Osteocyte (in vitro differentiated cells): ENCODE data around the gene ELAC1. TPM values are rescaled to one million over a fixed set of nuclear protein-coding genes. Genes with fewer than 3 reads are reported as not detected.

ENCODE experiments used
- DNase-seq: peaks from one replicate; pipeline ENCODE4 v3.0.0; 2021; ENCODE audit warnings: mixed read lengths; ENCODE audit not compliant: unreplicated experiment; ENCODE audit errors: extremely low spot score
- H3K27ac Mint-ChIP-seq: one replicate; pipeline ENCODE4 v1.8.0; 2021; ENCODE audit warnings: mild to moderate bottlenecking, mixed read lengths; ENCODE audit not compliant: unreplicated experiment
- H3K27me3 Mint-ChIP-seq: one replicate; pipeline ENCODE4 v1.8.0; 2021; ENCODE audit warnings: mixed read lengths; ENCODE audit not compliant: unreplicated experiment
- H3K36me3 Mint-ChIP-seq: one replicate; pipeline ENCODE4 v1.8.0; 2021; ENCODE audit warnings: mixed read lengths; ENCODE audit not compliant: unreplicated experiment
- H3K4me1 Mint-ChIP-seq: one replicate; pipeline ENCODE4 v1.8.0; 2021; ENCODE audit warnings: mixed read lengths; ENCODE audit not compliant: unreplicated experiment
- H3K4me3 Mint-ChIP-seq: one replicate; pipeline ENCODE4 v1.8.0; 2021; ENCODE audit warnings: mild to moderate bottlenecking, moderate library complexity, mixed read lengths; ENCODE audit not compliant: unreplicated experiment
- H3K9me3 Mint-ChIP-seq: one replicate; pipeline ENCODE4 v1.8.0; 2021; ENCODE audit warnings: mixed read lengths; ENCODE audit not compliant: unreplicated experiment
- long read RNA-seq: library from polyadenylated mRNA; unstranded; transcript quantifications from one replicate; pipeline ENCODE4 v2.0.0, GENCODE V29; 2021
- total RNA-seq: library from RNA; stranded (reverse); gene quantifications from 2 replicates; pipeline ENCODE4 v1.2.1, GENCODE V29; 2021
- TF ChIP-seq, protein P1 (sequence below): fragments of 200-600 bp; sonication (generic); IDR thresholded peaks from 2 replicates; pipeline ENCODE4 v1.5.0; 2021; ENCODE audit warnings: antibody characterized with exemption, mild to moderate bottlenecking, moderate library complexity

ELAC1 gene
- 8.8 and 10.7 TPM in 2 replicates for total RNA-seq
- long read RNA-seq, transcript ELAC1-201 (4 exons, 2,235 nt) = major isoform, 60 of 72 reads
- long read RNA-seq, transcript ELAC1-203 (4 exons, 694 nt) = minor isoform, 8 of 72 reads
- long read RNA-seq, partial matches to known transcripts = 0 of 72 reads
- long read RNA-seq, other reads (novel, unspliced or antisense) = 2 of 72 reads

DNA sequence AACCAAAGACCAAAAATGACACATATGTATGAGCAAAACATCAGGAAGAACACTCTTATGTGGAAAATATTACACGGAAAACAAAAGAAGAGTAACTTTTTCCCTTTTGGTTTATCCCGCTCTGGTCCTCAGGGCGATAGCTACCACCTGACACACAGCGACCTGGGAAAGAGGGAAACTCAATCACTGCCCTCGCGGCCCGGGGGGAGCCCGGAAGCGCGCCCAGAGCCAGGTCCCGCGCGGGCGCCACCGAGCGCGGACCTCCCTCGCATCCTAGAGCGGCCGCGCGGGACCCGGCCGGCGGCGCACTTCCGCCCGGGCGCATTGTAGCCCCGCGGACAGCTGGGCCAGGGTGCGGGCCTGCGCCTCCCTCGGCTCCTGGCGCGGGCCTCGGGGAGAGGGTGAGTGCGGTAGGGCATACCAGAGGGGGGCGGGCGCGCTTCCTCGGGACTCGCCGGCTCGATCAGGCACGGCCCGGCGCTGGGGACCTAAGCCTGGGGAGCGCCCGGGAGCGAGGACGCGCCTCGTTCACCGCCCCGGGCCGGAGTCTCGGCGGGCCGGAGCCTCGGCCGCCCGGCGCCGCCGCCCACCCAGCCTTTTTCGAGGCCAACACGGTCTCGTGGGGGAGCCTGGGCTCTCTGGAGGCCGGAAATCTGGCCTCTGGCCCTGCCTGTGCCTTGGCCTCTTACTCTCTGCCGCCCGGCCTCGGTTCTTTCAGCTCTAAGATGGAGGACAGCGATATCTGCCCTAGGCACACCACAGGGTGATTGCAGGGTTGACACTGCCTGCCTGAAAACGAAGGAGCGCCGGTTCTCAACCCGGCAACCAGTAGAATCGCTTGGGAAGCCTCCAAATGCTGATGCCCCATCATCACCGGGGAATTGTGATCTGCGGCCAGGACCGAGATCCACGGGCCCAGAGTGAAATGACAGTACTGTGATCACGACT is at the start of gene ELAC1:
Gene ELAC1 (plus strand): TSS at position 327 of the 948 bp plus-strand sequence. CDS start 6,365 bp downstream, outside the sequence.
- TF ChIP-seq, protein P1, sequence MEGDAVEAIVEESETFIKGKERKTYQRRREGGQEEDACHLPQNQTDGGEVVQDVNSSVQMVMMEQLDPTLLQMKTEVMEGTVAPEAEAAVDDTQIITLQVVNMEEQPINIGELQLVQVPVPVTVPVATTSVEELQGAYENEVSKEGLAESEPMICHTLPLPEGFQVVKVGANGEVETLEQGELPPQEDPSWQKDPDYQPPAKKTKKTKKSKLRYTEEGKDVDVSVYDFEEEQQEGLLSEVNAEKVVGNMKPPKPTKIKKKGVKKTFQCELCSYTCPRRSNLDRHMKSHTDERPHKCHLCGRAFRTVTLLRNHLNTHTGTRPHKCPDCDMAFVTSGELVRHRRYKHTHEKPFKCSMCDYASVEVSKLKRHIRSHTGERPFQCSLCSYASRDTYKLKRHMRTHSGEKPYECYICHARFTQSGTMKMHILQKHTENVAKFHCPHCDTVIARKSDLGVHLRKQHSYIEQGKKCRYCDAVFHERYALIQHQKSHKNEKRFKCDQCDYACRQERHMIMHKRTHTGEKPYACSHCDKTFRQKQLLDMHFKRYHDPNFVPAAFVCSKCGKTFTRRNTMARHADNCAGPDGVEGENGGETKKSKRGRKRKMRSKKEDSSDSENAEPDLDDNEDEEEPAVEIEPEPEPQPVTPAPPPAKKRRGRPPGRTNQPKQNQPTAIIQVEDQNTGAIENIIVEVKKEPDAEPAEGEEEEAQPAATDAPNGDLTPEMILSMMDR = no peak
- H3K36me3 Mint-ChIP-seq = no peaks in the 10 kb centered on the region
- H3K4me1 Mint-ChIP-seq = peaks cover 17% of the 10 kb centered on the region
- H3K27ac Mint-ChIP-seq = peak within 1 kb of the TSS; percentile 96
- peak within 1 kb of the TSS; percentile 89 for H3K4me3 Mint-ChIP-seq
- H3K27me3 Mint-ChIP-seq = no peaks in the 10 kb centered on the region
- DNase-seq = peak; percentile 89
- H3K9me3 Mint-ChIP-seq = peaks cover 11% of the 10 kb centered on the region

- Mint-ChIP-seq H3K27ac (no peak overlapping the region), H3K27me3 (no peaks in the 10 kb centered on the region), H3K36me3 (peaks cover 44% of the 10 kb centered on the region), H3K4me1 (peaks cover 34% of the 10 kb centered on the region), H3K9me3 (no peaks in the 10 kb centered on the region), H3K4me3 (no peak overlapping the region)
- DNase-seq = no peak
- TF ChIP-seq, protein P1 = no peak
These were observed 49.7 kb upstream of the ELAC1 start for GRCh38 chr18:50918153-50918552.

DNA sequence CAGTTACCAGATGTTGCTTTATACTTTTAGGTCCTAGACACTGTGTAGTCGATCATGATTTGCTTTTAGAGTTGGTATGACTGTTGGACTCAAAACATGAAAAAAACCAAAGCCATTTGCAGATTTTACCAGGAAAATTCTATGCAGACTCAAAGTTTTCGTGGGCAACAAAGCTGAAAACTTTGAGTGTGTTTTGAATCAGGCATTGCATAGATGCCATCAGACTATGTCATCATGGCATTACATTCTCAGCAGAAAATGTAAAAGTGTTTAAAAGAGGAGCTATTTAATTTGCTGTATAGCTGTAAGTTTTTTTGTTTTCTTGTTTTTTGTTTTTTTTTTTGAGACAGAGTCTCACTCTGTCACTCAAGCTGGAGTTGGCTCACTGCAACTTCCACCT is 43.5 kb upstream of the ELAC1 start:
- Mint-ChIP-seq H3K27ac (no peak overlapping the region), H3K27me3 (no peaks in the 10 kb centered on the region), H3K4me1 (no peaks in the 10 kb centered on the region), H3K4me3 (no peak overlapping the region), H3K9me3 (peaks cover 10% of the 10 kb centered on the region), H3K36me3 (peaks cover 52% of the 10 kb centered on the region)
- TF ChIP-seq, protein P1 = no peak
- no peak for DNase-seq

GRCh38 chr18:50926521-50926920 is 41.3 kb upstream of the ELAC1 start:
- H3K27me3 Mint-ChIP-seq = no peaks in the 10 kb centered on the region
- no peak overlapping the region for H3K27ac Mint-ChIP-seq
- H3K4me3 Mint-ChIP-seq = no peak overlapping the region
- peaks cover 42% of the 10 kb centered on the region for H3K36me3 Mint-ChIP-seq
- H3K9me3 Mint-ChIP-seq = peaks cover 10% of the 10 kb centered on the region
- no peak for DNase-seq
- TF ChIP-seq, protein P1 = no peak
- H3K4me1 Mint-ChIP-seq = no peaks in the 10 kb centered on the region

DNA sequence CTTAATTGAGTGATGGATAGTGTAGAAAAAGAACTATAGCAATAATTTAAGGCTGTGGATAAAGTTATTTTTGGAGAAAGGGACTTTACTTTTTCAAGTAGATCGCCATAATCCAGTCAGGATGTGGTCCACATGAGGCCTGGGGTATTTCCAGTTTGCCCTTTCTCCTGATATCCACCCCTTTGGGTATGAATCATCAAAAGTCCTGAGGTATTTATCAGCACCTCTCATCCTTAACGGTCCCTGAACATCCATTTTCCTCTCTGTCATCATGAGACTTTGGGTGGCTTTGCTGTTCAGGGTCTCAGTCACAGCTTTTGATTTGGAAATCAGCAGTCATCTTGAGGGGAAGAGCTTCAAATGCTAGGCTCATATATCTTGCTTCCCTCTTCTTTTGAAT is 39.3 kb upstream of the ELAC1 start:
- H3K4me3 Mint-ChIP-seq = no peak overlapping the region
- peaks cover 10% of the 10 kb centered on the region for H3K9me3 Mint-ChIP-seq
- TF ChIP-seq, protein P1 = no peak
- H3K4me1 Mint-ChIP-seq = no peaks in the 10 kb centered on the region
- H3K36me3 Mint-ChIP-seq = peaks cover 34% of the 10 kb centered on the region
- H3K27ac Mint-ChIP-seq = no peak overlapping the region
- DNase-seq = no peak
- H3K27me3 Mint-ChIP-seq = no peaks in the 10 kb centered on the region
